Sigmoid colon (tissue), 4 donors: ENCODE data around the gene KRT80.

Source experiments
- POLR2A ChIP-seq, 2 donors: fragments of 450-650 bp; IDR thresholded peaks; one replicate each; pipeline ENCODE4 v1.6.1; 2016; ENCODE audit warnings: antibody characterized with exemption in 2 of 2, mild to moderate bottlenecking in 2 of 2, moderate library complexity in 2 of 2
- POLR2AphosphoS5 ChIP-seq, 4 donors: sonication (generic); formaldehyde crosslinking; IDR thresholded peaks; one replicate each; pipeline ENCODE4 v1.6.1; 2017; ENCODE audit warnings: antibody characterized with exemption in 4 of 4
- TF ChIP-seq, protein P1 (sequence below), 4 experiments: fragments of 450-650 bp in 3 of 4; fragments of 200-600 bp in 1 of 4; IDR thresholded peaks; one replicate each; pipeline ENCODE4 v1.5.1; 2016 to 2019; ENCODE audit warnings: antibody characterized with exemption in 4 of 4, mild to moderate bottlenecking in 3 of 4, moderate library complexity in 2 of 4

DNA sequence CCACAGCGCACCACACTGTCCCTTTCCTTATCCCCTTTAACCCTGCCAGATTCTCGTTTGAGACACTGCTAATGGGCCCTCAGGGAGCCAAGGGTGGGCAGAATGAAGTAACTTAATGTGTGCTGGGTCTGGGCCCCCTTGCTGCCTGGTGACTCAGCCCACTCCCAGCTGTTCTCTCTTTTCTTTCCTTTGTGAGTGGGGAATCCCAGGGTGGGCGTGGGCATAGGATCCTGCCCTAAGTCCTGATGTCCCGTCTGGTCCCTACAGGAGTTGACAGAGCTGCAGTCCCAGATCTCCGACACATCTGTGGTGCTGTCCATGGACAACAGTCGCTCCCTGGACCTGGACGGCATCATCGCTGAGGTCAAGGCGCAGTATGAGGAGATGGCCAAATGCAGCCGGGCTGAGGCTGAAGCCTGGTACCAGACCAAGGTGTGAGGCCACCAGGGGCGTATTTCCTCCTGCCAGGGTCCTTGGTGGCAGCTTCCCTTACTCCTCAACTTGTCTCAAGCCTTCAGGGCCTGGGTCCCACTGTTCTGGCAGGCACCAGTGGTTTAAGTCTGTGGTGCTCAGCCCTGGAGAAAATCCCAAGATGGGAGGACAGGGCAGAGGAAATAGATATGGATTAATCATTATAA is 49.5 kb upstream of the KRT80 start:
- TF ChIP-seq POLR2A (IDR thresholded peaks at IDR 0.05) (no peak), POLR2AphosphoS5 (IDR thresholded peaks at IDR 0.05) (no peak)
- TF ChIP-seq, protein P1, sequence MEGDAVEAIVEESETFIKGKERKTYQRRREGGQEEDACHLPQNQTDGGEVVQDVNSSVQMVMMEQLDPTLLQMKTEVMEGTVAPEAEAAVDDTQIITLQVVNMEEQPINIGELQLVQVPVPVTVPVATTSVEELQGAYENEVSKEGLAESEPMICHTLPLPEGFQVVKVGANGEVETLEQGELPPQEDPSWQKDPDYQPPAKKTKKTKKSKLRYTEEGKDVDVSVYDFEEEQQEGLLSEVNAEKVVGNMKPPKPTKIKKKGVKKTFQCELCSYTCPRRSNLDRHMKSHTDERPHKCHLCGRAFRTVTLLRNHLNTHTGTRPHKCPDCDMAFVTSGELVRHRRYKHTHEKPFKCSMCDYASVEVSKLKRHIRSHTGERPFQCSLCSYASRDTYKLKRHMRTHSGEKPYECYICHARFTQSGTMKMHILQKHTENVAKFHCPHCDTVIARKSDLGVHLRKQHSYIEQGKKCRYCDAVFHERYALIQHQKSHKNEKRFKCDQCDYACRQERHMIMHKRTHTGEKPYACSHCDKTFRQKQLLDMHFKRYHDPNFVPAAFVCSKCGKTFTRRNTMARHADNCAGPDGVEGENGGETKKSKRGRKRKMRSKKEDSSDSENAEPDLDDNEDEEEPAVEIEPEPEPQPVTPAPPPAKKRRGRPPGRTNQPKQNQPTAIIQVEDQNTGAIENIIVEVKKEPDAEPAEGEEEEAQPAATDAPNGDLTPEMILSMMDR (IDR thresholded peaks at IDR 0.05), result no peak
